ENCODE measurements around the gene OSBPL10. TPM values are rescaled to one million over a fixed set of nuclear protein-coding genes. Genes with fewer than 3 reads are reported as not detected.

OSBPL10 gene
- total RNA-seq, 1 donor from 2014 or later: 24.4 TPM

DNA sequence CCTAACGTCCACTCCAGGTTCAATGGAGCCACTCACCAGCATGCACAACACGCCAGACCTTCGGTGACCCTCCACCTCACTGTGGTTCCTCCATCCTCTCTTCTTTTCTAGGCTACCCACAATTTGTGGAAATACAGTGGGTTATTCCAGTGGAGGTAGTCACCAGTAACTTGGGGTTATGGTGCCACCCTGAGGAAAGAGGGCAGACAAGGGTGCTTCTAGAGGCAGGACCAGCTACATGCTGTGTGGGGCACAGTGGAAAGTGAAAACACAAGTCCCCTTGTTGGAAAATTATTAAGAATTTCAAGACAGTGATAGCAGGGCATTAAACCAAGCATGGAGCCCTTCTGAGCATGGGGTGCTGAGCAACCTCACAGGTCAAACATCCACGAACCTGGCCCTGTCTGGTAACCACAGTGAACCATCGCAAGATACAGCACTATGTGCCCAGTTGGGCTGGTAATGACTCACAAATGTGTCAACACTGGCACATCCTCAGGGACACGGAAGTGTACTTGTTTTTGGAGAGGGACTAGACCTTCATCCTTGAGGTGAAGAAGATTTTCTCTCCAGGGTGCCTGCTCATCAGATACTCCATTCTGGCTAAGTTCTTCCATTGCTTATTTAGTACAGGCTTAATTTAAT lies 281.6 kb downstream of the OSBPL10 start:
- no peaks in the 10 kb centered on the region for H3K9me3 Mint-ChIP-seq
- H3K4me1 Mint-ChIP-seq (ENCODE audit: unreplicated experiment): no peaks in the 10 kb centered on the region
- no peak for DNase-seq (ENCODE audit: extremely low spot score, unreplicated experiment)
- TF ChIP-seq, protein P1, sequence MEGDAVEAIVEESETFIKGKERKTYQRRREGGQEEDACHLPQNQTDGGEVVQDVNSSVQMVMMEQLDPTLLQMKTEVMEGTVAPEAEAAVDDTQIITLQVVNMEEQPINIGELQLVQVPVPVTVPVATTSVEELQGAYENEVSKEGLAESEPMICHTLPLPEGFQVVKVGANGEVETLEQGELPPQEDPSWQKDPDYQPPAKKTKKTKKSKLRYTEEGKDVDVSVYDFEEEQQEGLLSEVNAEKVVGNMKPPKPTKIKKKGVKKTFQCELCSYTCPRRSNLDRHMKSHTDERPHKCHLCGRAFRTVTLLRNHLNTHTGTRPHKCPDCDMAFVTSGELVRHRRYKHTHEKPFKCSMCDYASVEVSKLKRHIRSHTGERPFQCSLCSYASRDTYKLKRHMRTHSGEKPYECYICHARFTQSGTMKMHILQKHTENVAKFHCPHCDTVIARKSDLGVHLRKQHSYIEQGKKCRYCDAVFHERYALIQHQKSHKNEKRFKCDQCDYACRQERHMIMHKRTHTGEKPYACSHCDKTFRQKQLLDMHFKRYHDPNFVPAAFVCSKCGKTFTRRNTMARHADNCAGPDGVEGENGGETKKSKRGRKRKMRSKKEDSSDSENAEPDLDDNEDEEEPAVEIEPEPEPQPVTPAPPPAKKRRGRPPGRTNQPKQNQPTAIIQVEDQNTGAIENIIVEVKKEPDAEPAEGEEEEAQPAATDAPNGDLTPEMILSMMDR (conservative IDR thresholded peaks at IDR 0.05): no peak
- peaks cover 18% of the 10 kb centered on the region for H3K36me3 Mint-ChIP-seq
- H3K27ac Mint-ChIP-seq: no peak overlapping the region
- H3K27me3 Mint-ChIP-seq: no peaks in the 10 kb centered on the region
- no peak overlapping the region for H3K4me3 Mint-ChIP-seq

DNA sequence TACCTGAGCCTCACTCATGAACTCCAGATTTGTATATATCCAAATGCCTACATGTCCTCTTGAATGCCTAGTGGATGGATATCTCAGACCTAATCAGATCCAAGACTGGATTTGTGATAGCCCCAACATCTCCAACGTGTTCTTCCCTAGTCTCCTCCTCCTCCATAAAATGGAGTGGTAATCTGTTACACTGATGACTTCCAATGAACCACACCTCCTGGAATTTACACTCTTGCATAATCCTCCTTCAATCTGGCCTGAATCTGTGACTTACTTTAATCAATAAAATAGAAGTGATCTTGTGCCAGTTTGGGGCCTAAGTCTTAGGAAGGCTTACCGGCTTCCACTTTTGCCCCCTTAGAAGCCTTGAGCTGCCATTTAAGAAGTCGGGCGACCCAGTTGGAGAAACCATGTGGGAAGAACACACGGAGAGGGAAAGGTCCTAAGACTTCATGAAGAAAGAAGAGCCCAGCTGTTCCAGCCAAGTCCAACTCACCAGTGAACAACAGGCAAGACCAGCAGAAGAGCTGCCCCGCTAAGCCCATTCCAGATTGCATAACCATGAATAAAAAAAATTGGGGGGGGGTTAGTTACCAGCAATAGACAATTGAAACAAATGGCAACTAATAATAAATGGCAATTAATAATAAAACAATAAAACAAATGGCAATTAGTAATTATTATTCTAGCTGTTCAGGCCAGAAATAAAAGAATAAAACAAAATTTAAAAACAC lies 284.1 kb downstream of the OSBPL10 start:
- Mint-ChIP-seq H3K36me3 (peaks cover 10% of the 10 kb centered on the region), H3K27ac (no peak overlapping the region), H3K4me1 (ENCODE audit: unreplicated experiment) (no peaks in the 10 kb centered on the region), H3K9me3 (no peaks in the 10 kb centered on the region), H3K4me3 (no peak overlapping the region), H3K27me3 (no peaks in the 10 kb centered on the region)
- DNase-seq (ENCODE audit: extremely low spot score, unreplicated experiment): no peak
- TF ChIP-seq, protein P1 (conservative IDR thresholded peaks at IDR 0.05): no peak

DNA sequence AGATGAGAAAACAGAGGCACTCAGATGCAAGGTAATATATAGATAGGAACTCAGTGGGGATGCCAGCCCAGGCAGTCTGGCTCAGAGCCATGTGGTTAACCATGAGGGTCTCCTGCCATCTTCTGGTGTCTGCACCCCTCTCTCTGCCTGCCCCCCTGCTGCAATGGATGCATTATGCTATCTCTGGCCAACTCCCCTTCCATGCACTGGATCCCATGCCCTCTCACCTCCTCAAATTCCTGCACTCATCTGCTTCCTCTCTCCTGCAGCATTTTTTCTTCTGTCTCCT lies 285.1 kb downstream of the OSBPL10 start:
- Mint-ChIP-seq H3K27ac (no peak overlapping the region), H3K4me3 (no peak overlapping the region), H3K9me3 (no peaks in the 10 kb centered on the region), H3K27me3 (no peaks in the 10 kb centered on the region), H3K4me1 (ENCODE audit: unreplicated experiment) (no peaks in the 10 kb centered on the region), H3K36me3 (peaks cover 11% of the 10 kb centered on the region)
- no peak for DNase-seq (ENCODE audit: extremely low spot score, unreplicated experiment)
- TF ChIP-seq, protein P1 (conservative IDR thresholded peaks at IDR 0.05): no peak

DNA sequence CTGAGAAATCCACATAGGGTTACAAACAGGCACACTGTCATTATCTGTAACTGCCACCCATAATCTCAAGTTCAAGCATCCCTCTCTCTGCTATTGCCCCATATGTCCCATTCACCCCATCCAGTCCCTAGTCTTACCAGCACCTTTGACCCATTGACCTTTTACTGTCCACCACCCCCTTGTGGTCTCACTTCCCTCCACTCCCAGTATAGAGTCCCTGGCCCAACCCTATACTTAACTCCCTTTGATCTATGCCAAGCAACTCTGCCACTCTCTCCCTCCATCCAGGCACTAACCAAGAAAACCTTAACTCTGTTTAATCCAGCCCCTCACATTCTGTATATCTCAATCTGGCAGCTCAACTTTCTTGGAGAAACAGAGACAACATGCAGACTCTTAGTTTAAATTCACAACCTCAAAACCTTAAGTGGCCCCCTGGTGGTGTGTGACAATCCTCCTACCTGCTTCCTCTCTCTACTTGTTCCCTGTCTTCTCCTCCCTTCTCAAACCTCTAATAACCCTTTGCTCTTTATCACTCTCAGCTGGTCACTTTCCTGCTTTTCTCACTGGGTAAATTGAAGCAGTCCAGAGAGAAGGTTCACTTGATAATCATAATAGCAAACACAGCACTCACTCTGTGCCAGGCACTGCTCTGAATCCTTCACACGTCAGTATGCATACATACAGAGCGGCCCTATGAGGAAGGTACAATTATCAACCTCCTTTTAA lies 285.6 kb downstream of the OSBPL10 start:
- Mint-ChIP-seq H3K27ac (no peak overlapping the region), H3K36me3 (peaks cover 13% of the 10 kb centered on the region), H3K4me1 (ENCODE audit: unreplicated experiment) (no peaks in the 10 kb centered on the region), H3K4me3 (no peak overlapping the region), H3K27me3 (no peaks in the 10 kb centered on the region), H3K9me3 (no peaks in the 10 kb centered on the region)
- DNase-seq (ENCODE audit: extremely low spot score, unreplicated experiment): no peak
- TF ChIP-seq, protein P1 (conservative IDR thresholded peaks at IDR 0.05): peak; percentile 56

DNA sequence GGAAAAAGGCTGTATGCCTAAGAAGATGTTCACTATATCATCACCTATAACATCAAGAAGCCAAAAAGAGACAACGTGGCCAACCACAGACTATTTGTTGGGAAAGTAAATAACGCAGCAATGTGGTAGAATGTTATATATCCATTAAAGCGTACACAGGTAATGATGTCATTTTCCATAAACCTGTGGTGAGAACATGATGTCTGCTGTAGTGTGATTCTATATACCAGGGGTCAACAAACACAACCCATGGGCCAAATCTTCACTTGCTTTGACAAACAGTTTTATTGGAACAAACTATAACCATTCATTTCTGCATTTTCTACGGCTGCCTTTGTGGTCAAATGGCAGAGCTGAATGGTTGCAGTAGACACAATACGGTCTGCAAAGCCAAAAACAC lies 287.7 kb downstream of the OSBPL10 start:
- Mint-ChIP-seq H3K4me3 (no peak overlapping the region), H3K9me3 (peaks cover 4% of the 10 kb centered on the region), H3K36me3 (peaks cover 16% of the 10 kb centered on the region), H3K27ac (no peak overlapping the region), H3K4me1 (ENCODE audit: unreplicated experiment) (no peaks in the 10 kb centered on the region), H3K27me3 (no peaks in the 10 kb centered on the region)
- TF ChIP-seq, protein P1 (conservative IDR thresholded peaks at IDR 0.05): no peak
- DNase-seq (ENCODE audit: extremely low spot score, unreplicated experiment): no peak

Data from type B pancreatic cell (in vitro differentiated cells).